ENCODE data around the gene PAN2. TPM values are rescaled to one million over a fixed set of nuclear protein-coding genes. Genes with fewer than 3 reads are reported as not detected.

The PAN2 gene
- total and polyA plus RNA-seq, 2 donors (not counting 3 experiments of a cell fraction or from before 2014, with no cell fraction given): 21.5 to 21.9 TPM

- intact Hi-C loops (cut with micrococcal nuclease): no loop called here
- TF ChIP-seq MAX (IDR thresholded peaks at IDR 0.05; ENCODE audit: insufficient read depth, insufficient read length): no peak
- TF ChIP-seq GATA2 (IDR thresholded peaks at IDR 0.05; ENCODE audit: insufficient read depth, insufficient read length, low read depth, low read length): no peak
- TF ChIP-seq, protein P1, sequence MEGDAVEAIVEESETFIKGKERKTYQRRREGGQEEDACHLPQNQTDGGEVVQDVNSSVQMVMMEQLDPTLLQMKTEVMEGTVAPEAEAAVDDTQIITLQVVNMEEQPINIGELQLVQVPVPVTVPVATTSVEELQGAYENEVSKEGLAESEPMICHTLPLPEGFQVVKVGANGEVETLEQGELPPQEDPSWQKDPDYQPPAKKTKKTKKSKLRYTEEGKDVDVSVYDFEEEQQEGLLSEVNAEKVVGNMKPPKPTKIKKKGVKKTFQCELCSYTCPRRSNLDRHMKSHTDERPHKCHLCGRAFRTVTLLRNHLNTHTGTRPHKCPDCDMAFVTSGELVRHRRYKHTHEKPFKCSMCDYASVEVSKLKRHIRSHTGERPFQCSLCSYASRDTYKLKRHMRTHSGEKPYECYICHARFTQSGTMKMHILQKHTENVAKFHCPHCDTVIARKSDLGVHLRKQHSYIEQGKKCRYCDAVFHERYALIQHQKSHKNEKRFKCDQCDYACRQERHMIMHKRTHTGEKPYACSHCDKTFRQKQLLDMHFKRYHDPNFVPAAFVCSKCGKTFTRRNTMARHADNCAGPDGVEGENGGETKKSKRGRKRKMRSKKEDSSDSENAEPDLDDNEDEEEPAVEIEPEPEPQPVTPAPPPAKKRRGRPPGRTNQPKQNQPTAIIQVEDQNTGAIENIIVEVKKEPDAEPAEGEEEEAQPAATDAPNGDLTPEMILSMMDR (IDR thresholded peaks at IDR 0.05; ENCODE audit: extremely low read depth in 1 of 2, insufficient read depth in 1 of 2, low read depth in 1 of 2, low read length in 2 of 2): no peak
- no peak for TF ChIP-seq POLR2AphosphoS5 (IDR thresholded peaks at IDR 0.05; ENCODE audit: insufficient read depth, low read depth, low read length)
- TF ChIP-seq POLR2A (IDR thresholded peaks at IDR 0.05; ENCODE audit: low read depth, low read length): no peak
- TF ChIP-seq JUN (IDR thresholded peaks at IDR 0.05; ENCODE audit: borderline replicate concordance, insufficient read depth, insufficient read length, low read depth): no peak
- TF ChIP-seq MYC (IDR thresholded peaks at IDR 0.05; ENCODE audit: low read depth, low read length): no peak
- no peak for TF ChIP-seq EZH2 (IDR thresholded peaks at IDR 0.05; ENCODE audit: borderline replicate concordance, low read depth, low read length, severe bottlenecking)
- TF ChIP-seq FOS (IDR thresholded peaks at IDR 0.05; ENCODE audit: borderline replicate concordance, insufficient read depth, low read length): no peak
- no peaks in the 10 kb centered on the region for H3K9me3 ChIP-seq (replicated peaks; ENCODE audit: control insufficient read depth, insufficient read depth, low read length)
- FAIRE-seq (no peak), DNase-seq (ENCODE audit: low read depth, low spot score) (no peak)
- H2AFZ ChIP-seq (ENCODE audit: low read depth, low read length): no peak overlapping the region
- no TSS peak for BruUV-seq (replicated peaks)
- H3K4me1 ChIP-seq (ENCODE audit: control insufficient read depth, extremely low read depth, insufficient read depth, low read length): peaks cover 8% of the 10 kb centered on the region
- H3K9ac ChIP-seq (replicated peaks; ENCODE audit: extremely low read depth, insufficient read depth, low read length): no peak overlapping the region
- ChIA-PET POLR2A (no interaction called here), CTCF (no interaction called here)
- no peaks in the 10 kb centered on the region for H3K27me3 ChIP-seq (ENCODE audit: control insufficient read depth in 2 of 2, insufficient read depth in 2 of 2, low read length in 2 of 2)
- H3K4me3 ChIP-seq (replicated peaks in 1 of 3; ENCODE audit: insufficient read depth in 1 of 3, low read depth in 1 of 3, low read length in 3 of 3): no peak overlapping the region
- no peaks in the 10 kb centered on the region for H4K20me1 ChIP-seq (replicated peaks; ENCODE audit: control insufficient read depth, extremely low read depth, insufficient read depth, low read length)
- H3K36me3 ChIP-seq (ENCODE audit: control insufficient read depth in 2 of 2, extremely low read depth in 1 of 2, insufficient read depth in 2 of 2, low read length in 2 of 2): peaks cover 23 to 30% of the 10 kb centered on the region in 2 experiments
- H3K4me2 ChIP-seq (ENCODE audit: insufficient read depth, low read length): no peak overlapping the region
- dilution Hi-C loops (cut with MboI; ENCODE audit: extremely low pct_ligation_motif_present, low sequenced_read_pairs): no loop called here
- H3K79me2 ChIP-seq (ENCODE audit: control insufficient read depth, insufficient read depth, low read length): peaks cover 8% of the 10 kb centered on the region
- no peaks in the 10 kb centered on the region for H3K9me1 ChIP-seq (replicated peaks; ENCODE audit: control insufficient read depth, extremely low read depth, insufficient read depth, low read length)
- no peak overlapping the region for H3K27ac ChIP-seq (ENCODE audit: insufficient read depth, low read depth, low read length)
These were observed 51.2 kb downstream of the PAN2 start for GRCh38 chr12:56282579-56282978.
